Esophagus muscularis mucosa (tissue), 4 donors: ENCODE measurements around the gene SLC8A1.

ENCODE experiments used
- EP300 ChIP-seq: sonication (generic); formaldehyde crosslinking; IDR thresholded peaks from one replicate; pipeline ENCODE4 v1.6.1; 2017; ENCODE audit warnings: antibody characterized with exemption
- POLR2A ChIP-seq: fragments of 450-650 bp; IDR thresholded peaks from one replicate; pipeline ENCODE4 v1.6.1; 2017; ENCODE audit warnings: antibody characterized with exemption, moderate library complexity, mild to moderate bottlenecking, low read depth
- POLR2AphosphoS5 ChIP-seq, 2 donors: sonication (generic); formaldehyde crosslinking; IDR thresholded peaks; one replicate each; pipeline ENCODE4 v1.6.1; 2017; ENCODE audit warnings: antibody characterized with exemption in 2 of 2
- TF ChIP-seq, protein P1 (sequence below), 3 experiments: fragments of 200-600 bp in 2 of 3; fragments of 450-650 bp in 1 of 3; sonication (generic) in 2 of 3; IDR thresholded peaks; one replicate each; pipeline ENCODE4 v1.5.1; 2017 to 2019; ENCODE audit warnings: antibody characterized with exemption in 3 of 3, mild to moderate bottlenecking in 2 of 3, moderate library complexity in 1 of 3

DNA sequence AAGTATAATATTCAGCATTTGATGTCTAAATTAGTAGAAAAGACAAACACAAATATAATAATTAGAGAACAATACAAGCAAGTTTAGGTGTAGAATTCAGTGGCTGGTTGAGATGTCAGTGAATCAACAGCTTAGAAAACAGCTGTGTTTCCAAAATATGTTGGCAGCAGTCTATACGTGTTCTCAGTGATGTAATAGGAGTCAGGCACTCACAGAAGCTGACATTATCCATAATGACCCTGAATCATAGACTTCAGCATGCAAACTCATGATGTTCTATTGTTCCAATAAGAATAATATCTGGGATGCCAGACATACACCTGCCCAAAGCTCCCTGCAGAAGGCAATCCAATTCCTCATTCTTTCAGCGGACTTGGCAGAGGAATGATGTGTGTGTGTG lies 164.7 kb downstream of the SLC8A1 start:
- TF ChIP-seq, protein P1, sequence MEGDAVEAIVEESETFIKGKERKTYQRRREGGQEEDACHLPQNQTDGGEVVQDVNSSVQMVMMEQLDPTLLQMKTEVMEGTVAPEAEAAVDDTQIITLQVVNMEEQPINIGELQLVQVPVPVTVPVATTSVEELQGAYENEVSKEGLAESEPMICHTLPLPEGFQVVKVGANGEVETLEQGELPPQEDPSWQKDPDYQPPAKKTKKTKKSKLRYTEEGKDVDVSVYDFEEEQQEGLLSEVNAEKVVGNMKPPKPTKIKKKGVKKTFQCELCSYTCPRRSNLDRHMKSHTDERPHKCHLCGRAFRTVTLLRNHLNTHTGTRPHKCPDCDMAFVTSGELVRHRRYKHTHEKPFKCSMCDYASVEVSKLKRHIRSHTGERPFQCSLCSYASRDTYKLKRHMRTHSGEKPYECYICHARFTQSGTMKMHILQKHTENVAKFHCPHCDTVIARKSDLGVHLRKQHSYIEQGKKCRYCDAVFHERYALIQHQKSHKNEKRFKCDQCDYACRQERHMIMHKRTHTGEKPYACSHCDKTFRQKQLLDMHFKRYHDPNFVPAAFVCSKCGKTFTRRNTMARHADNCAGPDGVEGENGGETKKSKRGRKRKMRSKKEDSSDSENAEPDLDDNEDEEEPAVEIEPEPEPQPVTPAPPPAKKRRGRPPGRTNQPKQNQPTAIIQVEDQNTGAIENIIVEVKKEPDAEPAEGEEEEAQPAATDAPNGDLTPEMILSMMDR (IDR thresholded peaks at IDR 0.05), result no peak
- TF ChIP-seq POLR2A, result no peak
- no peak for TF ChIP-seq EP300
- no peak for TF ChIP-seq POLR2AphosphoS5 (IDR thresholded peaks at IDR 0.05)
